Measurements from ENCODE around the gene PRRC2A. TPM values are rescaled to one million over a fixed set of nuclear protein-coding genes. Genes with fewer than 3 reads are reported as not detected.

The PRRC2A gene
- total and polyA plus RNA-seq, 2 donors, result 53.7 to 115 TPM

GRCh38 chr6:31666337-31666965, 45.9 kb downstream of the PRRC2A start:
- Histone ChIP-seq H3K4me3 (ENCODE audit: low read depth, low read length) (peak overlapping the region; percentile 80), H3K27ac (ENCODE audit: low read depth) (peak overlapping the region; percentile 87), H3K36me3 (ENCODE audit: insufficient read depth) (peaks cover 8% of the 10 kb centered on the region), H3K4me1 (ENCODE audit: insufficient read depth) (no peaks in the 10 kb centered on the region)
- no peak for DNase-seq (ENCODE audit: extremely low spot score)
- WGBS, result 4% methylated on average over 15 of the region's 15 CpGs

GRCh38 chr6:31669676-31670075, 49.2 kb downstream of the PRRC2A start, which contains the start of gene LY6G5B:
Gene LY6G5B (plus strand): TSS chr6:31669976. CDS start chr6:31670951, 975 bp downstream.
- no peak within 1 kb of the TSS for H3K4me3 ChIP-seq (ENCODE audit: low read depth, low read length)
- WGBS, result 92% methylated on average over 8 of the region's 8 CpGs
- no peak for DNase-seq (ENCODE audit: extremely low spot score)
- no peak within 1 kb of the TSS for H3K27ac ChIP-seq (ENCODE audit: low read depth)
- H3K36me3 ChIP-seq (ENCODE audit: insufficient read depth), result peaks cover 11% of the 10 kb centered on the region
- no peaks in the 10 kb centered on the region for H3K4me1 ChIP-seq (ENCODE audit: insufficient read depth)

- Histone ChIP-seq H3K27ac (ENCODE audit: low read depth) (no peak overlapping the region), H3K4me1 (ENCODE audit: insufficient read depth) (no peaks in the 10 kb centered on the region), H3K4me3 (ENCODE audit: low read depth, low read length) (no peak overlapping the region), H3K36me3 (ENCODE audit: insufficient read depth) (peaks cover 2% of the 10 kb centered on the region)
- WGBS, result 85% methylated on average over 4 of the region's 4 CpGs
- DNase-seq (ENCODE audit: extremely low spot score), result no peak
Measured at GRCh38 chr6:31676322-31676903, 55.9 kb downstream of the PRRC2A start.

- WGBS, result 72% methylated on average over 6 of the region's 6 CpGs
- Histone ChIP-seq H3K4me1 (ENCODE audit: insufficient read depth) (no peaks in the 10 kb centered on the region), H3K4me3 (ENCODE audit: low read depth, low read length) (no peak overlapping the region), H3K36me3 (ENCODE audit: insufficient read depth) (peaks cover 2% of the 10 kb centered on the region), H3K27ac (ENCODE audit: low read depth) (no peak overlapping the region)
- no peak for DNase-seq (ENCODE audit: extremely low spot score)
Measured at GRCh38 chr6:31676904-31677303, 56.4 kb downstream of the PRRC2A start.

- H3K4me1 ChIP-seq (ENCODE audit: insufficient read depth), result no peaks in the 10 kb centered on the region
- no peak overlapping the region for H3K4me3 ChIP-seq (ENCODE audit: low read depth, low read length)
- H3K36me3 ChIP-seq (ENCODE audit: insufficient read depth), result peaks cover 2% of the 10 kb centered on the region
- WGBS, result 72% methylated on average over 8 of the region's 8 CpGs
- H3K27ac ChIP-seq (ENCODE audit: low read depth), result no peak overlapping the region
- DNase-seq (ENCODE audit: extremely low spot score), result no peak
Measured at GRCh38 chr6:31677955-31678354, 57.4 kb downstream of the PRRC2A start.

GRCh38 chr6:31680226-31681134, 60.0 kb downstream of the PRRC2A start, which contains the start of gene LY6G5C:
Gene LY6G5C (minus strand): TSS chr6:31681067. CDS start chr6:31680373, 694 bp downstream.
- peak; percentile 73 for DNase-seq (ENCODE audit: extremely low spot score)
- Histone ChIP-seq H3K4me3 (ENCODE audit: low read depth, low read length) (peak within 1 kb of the TSS; percentile 36), H3K27ac (ENCODE audit: low read depth) (peak within 1 kb of the TSS; percentile 54), H3K4me1 (ENCODE audit: insufficient read depth) (no peaks in the 10 kb centered on the region), H3K36me3 (ENCODE audit: insufficient read depth) (no peaks in the 10 kb centered on the region)
- 9% methylated on average over 17 of the region's 17 CpGs for WGBS

GRCh38 chr6:31681135-31681671, 60.7 kb downstream of the PRRC2A start:
- Histone ChIP-seq H3K4me1 (ENCODE audit: insufficient read depth) (no peaks in the 10 kb centered on the region), H3K4me3 (ENCODE audit: low read depth, low read length) (peak overlapping the region; percentile 36), H3K27ac (ENCODE audit: low read depth) (peak overlapping the region; percentile 54), H3K36me3 (ENCODE audit: insufficient read depth) (no peaks in the 10 kb centered on the region)
- no peak for DNase-seq (ENCODE audit: extremely low spot score)
- under 1% methylated on average over 40 of the region's 40 CpGs for WGBS

GRCh38 chr6:31683591-31683990, 63.1 kb downstream of the PRRC2A start:
- DNase-seq (ENCODE audit: extremely low spot score), result no peak
- no peaks in the 10 kb centered on the region for H3K36me3 ChIP-seq (ENCODE audit: insufficient read depth)
- no peak overlapping the region for H3K4me3 ChIP-seq (ENCODE audit: low read depth, low read length)
- H3K4me1 ChIP-seq (ENCODE audit: insufficient read depth), result no peaks in the 10 kb centered on the region
- 65% methylated on average over 13 of the region's 13 CpGs for WGBS
- H3K27ac ChIP-seq (ENCODE audit: low read depth), result no peak overlapping the region

- DNase-seq (ENCODE audit: extremely low spot score), result no peak
- peaks cover 4% of the 10 kb centered on the region for H3K36me3 ChIP-seq (ENCODE audit: insufficient read depth)
- H3K4me3 ChIP-seq (ENCODE audit: low read depth, low read length), result no peak overlapping the region
- 83% methylated on average over 5 of the region's 5 CpGs for WGBS
- no peaks in the 10 kb centered on the region for H3K4me1 ChIP-seq (ENCODE audit: insufficient read depth)
- H3K27ac ChIP-seq (ENCODE audit: low read depth), result no peak overlapping the region
Measured at GRCh38 chr6:31686483-31686882, 66.0 kb downstream of the PRRC2A start.

- no peak for DNase-seq (ENCODE audit: extremely low spot score)
- no peak overlapping the region for H3K4me3 ChIP-seq (ENCODE audit: low read depth, low read length)
- peaks cover 5% of the 10 kb centered on the region for H3K36me3 ChIP-seq (ENCODE audit: insufficient read depth)
- H3K27ac ChIP-seq (ENCODE audit: low read depth), result no peak overlapping the region
- WGBS, result 87% methylated on average over 8 of the region's 8 CpGs
- no peaks in the 10 kb centered on the region for H3K4me1 ChIP-seq (ENCODE audit: insufficient read depth)
Measured at GRCh38 chr6:31687321-31687720, 66.8 kb downstream of the PRRC2A start.

Small RNA genes lying within 50 kb of the gene (small RNA-seq; reads per million reads assigned to genes)
- not detected for gene MIR6832
- not detected for gene RF00019
- 2.4 reads per million, percentile 88 among the genes with 10 or more reads in this experiment for gene SNORA38
- gene UQCRHP1, result not detected

Other genes with a start within 250 kb of the PRRC2A start
Only the 30 nearest of the 35 such genes appear.
- gene MICB, start 122.6 kb upstream of the PRRC2A start, total RNA-seq, result 1.6 TPM
- 1.6 TPM for gene MICB, start 122.6 kb upstream of the PRRC2A start, polyA plus RNA-seq
- not detected for gene MCCD1, start 91.8 kb upstream of the PRRC2A start, total RNA-seq
- not detected for gene MCCD1, start 91.8 kb upstream of the PRRC2A start, polyA plus RNA-seq
- 271 TPM for gene DDX39B, start 78.7 kb upstream of the PRRC2A start, total RNA-seq
- gene DDX39B, start 78.7 kb upstream of the PRRC2A start, polyA plus RNA-seq, result 285 TPM
- gene ATP6V1G2, start 74.1 kb upstream of the PRRC2A start, total RNA-seq, result 3.3 TPM
- gene ATP6V1G2, start 74.1 kb upstream of the PRRC2A start, polyA plus RNA-seq, result 3.8 TPM
- 12.1 TPM for gene NFKBIL1, start 73.1 kb upstream of the PRRC2A start, total RNA-seq
- gene NFKBIL1, start 73.1 kb upstream of the PRRC2A start, polyA plus RNA-seq, result 36.9 TPM
- gene LTA, start 48.4 kb upstream of the PRRC2A start, total RNA-seq, result not detected
- 0.06 TPM for gene LTA, start 48.4 kb upstream of the PRRC2A start, polyA plus RNA-seq
- not detected for gene TNF, start 45.1 kb upstream of the PRRC2A start, total RNA-seq
- gene TNF, start 45.1 kb upstream of the PRRC2A start, polyA plus RNA-seq, result 0.29 TPM
- gene LTB, start 38.3 kb upstream of the PRRC2A start, total RNA-seq, result 2.1 TPM
- 1.4 TPM for gene LTB, start 38.3 kb upstream of the PRRC2A start, polyA plus RNA-seq
- gene LST1, start 34.4 kb upstream of the PRRC2A start, total RNA-seq, result 4.2 TPM
- gene LST1, start 34.4 kb upstream of the PRRC2A start, polyA plus RNA-seq, result 10.6 TPM
- not detected for gene NCR3, start 27.7 kb upstream of the PRRC2A start, total RNA-seq
- gene NCR3, start 27.7 kb upstream of the PRRC2A start, polyA plus RNA-seq, result 0.20 TPM
- gene AIF1, start 5.5 kb upstream of the PRRC2A start, total RNA-seq, result 42.6 TPM
- 41.7 TPM for gene AIF1, start 5.5 kb upstream of the PRRC2A start, polyA plus RNA-seq
- 73.8 TPM for gene BAG6, start 31.9 kb downstream of the PRRC2A start, total RNA-seq
- 193 TPM for gene BAG6, start 31.9 kb downstream of the PRRC2A start, polyA plus RNA-seq
- gene APOM, start 35.2 kb downstream of the PRRC2A start, total RNA-seq, result 0.69 TPM
- 3.6 TPM for gene APOM, start 35.2 kb downstream of the PRRC2A start, polyA plus RNA-seq
- gene C6orf47, start 40.1 kb downstream of the PRRC2A start, total RNA-seq, result 17.6 TPM
- 29.7 TPM for gene C6orf47, start 40.1 kb downstream of the PRRC2A start, polyA plus RNA-seq
- 10.0 TPM for gene GPANK1, start 44.3 kb downstream of the PRRC2A start, total RNA-seq
- 20.9 TPM for gene GPANK1, start 44.3 kb downstream of the PRRC2A start, polyA plus RNA-seq
- 44.3 TPM for gene CSNK2B, start 45.4 kb downstream of the PRRC2A start, total RNA-seq
- gene CSNK2B, start 45.4 kb downstream of the PRRC2A start, polyA plus RNA-seq, result 151 TPM
- 6.0 TPM for gene LY6G5B, start 49.3 kb downstream of the PRRC2A start, total RNA-seq
- gene LY6G5B, start 49.3 kb downstream of the PRRC2A start, polyA plus RNA-seq, result 7.2 TPM
- gene LY6G5C, start 60.4 kb downstream of the PRRC2A start, total RNA-seq, result 0.37 TPM
- 4.0 TPM for gene LY6G5C, start 60.4 kb downstream of the PRRC2A start, polyA plus RNA-seq
- 42.6 TPM for gene ABHD16A, start 82.6 kb downstream of the PRRC2A start, total RNA-seq
- gene ABHD16A, start 82.6 kb downstream of the PRRC2A start, polyA plus RNA-seq, result 56.4 TPM
- gene LY6G6F, start 86.2 kb downstream of the PRRC2A start, total RNA-seq, result not detected
- gene LY6G6F, start 86.2 kb downstream of the PRRC2A start, polyA plus RNA-seq, result not detected
- 3.1 TPM for gene LY6G6D, start 94.6 kb downstream of the PRRC2A start, total RNA-seq
- 1.7 TPM for gene LY6G6D, start 94.6 kb downstream of the PRRC2A start, polyA plus RNA-seq
- not detected for gene LY6G6C, start 101.0 kb downstream of the PRRC2A start, total RNA-seq
- not detected for gene LY6G6C, start 101.0 kb downstream of the PRRC2A start, polyA plus RNA-seq
- 0.32 TPM for gene MPIG6B, start 102.7 kb downstream of the PRRC2A start, total RNA-seq
- 0.62 TPM for gene MPIG6B, start 102.7 kb downstream of the PRRC2A start, polyA plus RNA-seq
- 81.6 TPM for gene DDAH2, start 108.6 kb downstream of the PRRC2A start, total RNA-seq
- 115 TPM for gene DDAH2, start 108.6 kb downstream of the PRRC2A start, polyA plus RNA-seq
- 200 TPM for gene CLIC1, start 115.8 kb downstream of the PRRC2A start, total RNA-seq
- 303 TPM for gene CLIC1, start 115.8 kb downstream of the PRRC2A start, polyA plus RNA-seq
- 14.8 TPM for gene MSH5, start 119.3 kb downstream of the PRRC2A start, total RNA-seq
- gene MSH5, start 119.3 kb downstream of the PRRC2A start, polyA plus RNA-seq, result 2.9 TPM
- 0.90 TPM for gene SAPCD1, start 141.9 kb downstream of the PRRC2A start, total RNA-seq
- gene SAPCD1, start 141.9 kb downstream of the PRRC2A start, polyA plus RNA-seq, result 1.3 TPM
- gene VWA7, start 156.6 kb downstream of the PRRC2A start, total RNA-seq, result 0.42 TPM
- 0.39 TPM for gene VWA7, start 156.6 kb downstream of the PRRC2A start, polyA plus RNA-seq
- 16.7 TPM for gene VARS1, start 175.0 kb downstream of the PRRC2A start, total RNA-seq
- 34.4 TPM for gene VARS1, start 175.0 kb downstream of the PRRC2A start, polyA plus RNA-seq
- gene LSM2, start 186.3 kb downstream of the PRRC2A start, total RNA-seq, result 22.5 TPM
- 69.4 TPM for gene LSM2, start 186.3 kb downstream of the PRRC2A start, polyA plus RNA-seq